ENCODE data around the gene RAPH1.
"Not testable (repeated sequence)": the region's sequence is repeated elsewhere in the genome, so short reads cannot be mapped to it uniquely, and the experiment has no call there.

RAPH1 gene

DNA sequence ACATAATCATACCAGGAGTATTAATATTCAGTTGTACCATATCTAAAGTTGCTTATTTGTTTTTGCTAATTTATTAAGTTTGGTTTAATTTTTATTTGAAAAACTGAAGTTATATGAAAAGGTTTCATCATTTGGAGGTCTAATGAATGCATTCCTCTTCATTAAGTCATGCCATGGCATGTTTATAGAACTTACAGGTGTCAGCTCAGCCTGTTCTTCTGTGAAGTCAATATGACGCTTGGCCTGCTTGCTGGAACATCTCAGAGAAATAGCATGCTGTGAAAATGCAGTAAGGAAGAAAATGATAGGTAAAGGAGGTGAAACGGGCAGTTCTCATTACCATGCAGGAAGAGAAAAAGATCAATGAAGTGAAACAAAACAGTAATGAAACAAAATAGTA, 58.2 kb downstream of the RAPH1 start:
- no peak for DNase-seq

DNA sequence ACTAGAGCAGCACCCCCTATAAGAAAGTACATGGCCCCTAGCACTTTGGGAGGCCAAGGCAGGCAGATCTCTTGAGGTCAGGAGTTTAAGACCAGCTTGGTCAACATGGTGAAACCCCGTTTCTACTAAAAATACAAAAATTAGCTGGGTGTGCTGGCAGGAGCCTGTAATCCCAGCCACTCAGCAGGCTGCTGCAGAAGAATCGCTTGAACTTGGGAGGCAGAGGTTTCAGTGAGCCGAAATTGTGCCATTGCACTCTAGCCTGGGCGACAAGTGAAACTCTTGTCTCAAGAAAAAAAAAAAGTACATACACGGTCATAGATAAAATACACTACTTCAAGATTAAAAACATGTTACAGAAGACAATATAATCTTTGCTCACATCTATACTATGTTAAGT, 63.8 kb downstream of the RAPH1 start:
- DNase-seq: no peak

DNA sequence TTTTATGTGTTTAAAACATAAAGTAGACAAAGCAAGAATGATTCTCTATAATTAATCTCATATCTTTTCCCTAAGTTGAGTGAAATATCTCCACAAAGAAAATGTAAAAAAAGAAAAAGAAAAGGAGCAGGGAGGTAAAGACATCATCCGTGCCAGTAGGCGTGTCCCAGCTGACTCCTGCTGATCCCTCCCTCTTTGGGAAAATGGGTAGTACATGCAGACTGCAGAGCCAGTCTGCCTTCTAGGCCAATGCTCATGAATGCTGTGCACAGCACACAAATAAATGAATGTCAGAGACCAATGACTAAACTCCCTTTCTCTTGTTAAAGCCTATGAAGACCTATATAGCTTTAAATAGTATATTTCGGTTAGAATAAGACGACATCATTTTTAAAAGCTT, 64.7 kb downstream of the RAPH1 start:
- no peak for DNase-seq

DNA sequence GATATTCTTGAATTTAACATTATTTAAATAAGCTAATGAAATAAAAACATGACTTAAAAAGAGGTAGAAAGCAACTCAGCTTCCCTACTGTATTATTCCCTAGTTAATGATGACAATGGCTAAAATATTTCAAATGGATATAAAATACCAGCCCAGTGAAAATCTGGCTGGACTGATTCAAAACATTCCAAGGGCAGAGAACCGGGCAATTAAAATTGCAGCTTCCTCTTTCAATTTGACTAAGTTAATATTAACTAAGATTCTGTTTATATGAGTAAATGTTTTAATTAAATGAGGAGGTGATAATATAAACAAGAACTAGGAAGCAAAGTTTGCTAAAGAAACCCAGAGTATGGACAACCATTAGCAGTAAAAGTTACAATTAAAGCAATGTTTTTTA, 65.6 kb downstream of the RAPH1 start:
- no peak for DNase-seq

DNA sequence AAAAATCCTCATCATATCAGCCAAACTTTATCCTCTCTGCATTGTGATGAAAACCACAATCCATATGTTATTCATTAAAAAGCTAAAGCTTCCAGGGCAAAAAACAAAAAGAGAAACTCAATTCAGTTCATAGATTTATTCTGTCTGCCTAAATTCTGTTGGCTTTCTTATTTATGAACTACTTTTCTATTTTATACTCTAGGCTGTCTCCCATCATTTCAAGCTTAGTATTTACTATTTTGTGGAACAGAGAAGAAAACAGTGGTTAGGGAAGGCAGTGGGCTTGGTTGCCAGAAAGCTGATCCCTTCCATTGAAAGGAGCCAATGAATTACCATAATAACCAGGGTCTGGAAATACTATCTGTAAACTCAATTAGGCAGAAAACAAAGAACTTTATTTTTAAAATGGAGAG, 71.8 kb downstream of the RAPH1 start:
- DNase-seq: no peak

DNA sequence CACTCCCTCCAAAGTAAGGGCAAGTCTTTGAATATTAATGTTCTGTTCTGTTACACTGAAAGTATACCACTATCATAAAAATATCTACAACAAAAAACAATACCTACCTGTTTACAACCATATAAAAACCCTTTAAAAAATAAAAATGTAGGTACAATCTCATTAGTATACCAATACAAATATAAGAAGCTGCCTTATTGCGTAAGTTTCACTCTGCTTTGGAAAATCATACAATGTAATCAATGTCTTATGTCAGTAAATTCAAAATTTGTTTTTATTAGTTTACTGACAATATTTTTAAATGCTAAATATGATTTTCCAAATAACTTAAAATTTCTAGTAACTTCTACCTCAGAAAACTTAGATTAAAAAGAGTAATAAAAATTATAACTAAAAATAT, 72.8 kb downstream of the RAPH1 start:
- no peak for DNase-seq

DNA sequence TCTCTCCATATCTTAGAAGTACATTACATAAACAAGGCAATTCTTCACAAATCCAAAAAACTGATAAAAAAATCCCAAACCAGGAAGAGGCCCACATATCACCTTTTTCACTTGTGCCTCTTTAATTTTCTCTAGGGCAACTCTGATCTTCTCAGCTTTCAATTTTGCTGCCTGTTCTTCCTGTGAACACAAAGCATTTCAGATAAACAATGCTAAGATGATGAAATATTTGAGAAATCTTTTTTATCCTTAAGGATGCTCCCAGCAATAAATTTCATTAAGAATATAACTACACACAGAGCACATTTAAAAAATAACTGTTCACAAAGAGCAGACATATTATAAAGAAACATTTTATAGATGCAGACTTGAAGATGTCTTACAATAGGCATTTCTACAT, 73.4 kb downstream of the RAPH1 start:
- DNase-seq: no peak

DNA sequence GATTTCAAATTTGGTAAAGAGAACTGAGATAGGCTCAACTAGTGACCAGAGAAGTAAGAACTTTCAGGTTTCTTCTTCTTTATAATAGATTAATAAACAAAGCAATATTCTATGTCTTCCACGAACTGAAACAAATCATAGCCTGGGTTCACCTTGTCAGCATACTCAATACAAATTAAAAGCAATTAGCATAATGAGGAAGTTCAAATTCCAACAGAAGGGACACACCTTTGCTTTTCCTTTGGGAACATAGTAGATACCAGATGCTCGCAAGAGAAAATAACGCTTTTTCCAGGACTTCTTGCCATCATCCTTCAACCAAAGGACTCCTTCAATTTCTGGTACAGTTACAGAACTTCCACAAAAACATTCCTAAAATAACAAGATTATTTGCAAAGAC, 79.9 kb downstream of the RAPH1 start:
- DNase-seq: no peak

DNA sequence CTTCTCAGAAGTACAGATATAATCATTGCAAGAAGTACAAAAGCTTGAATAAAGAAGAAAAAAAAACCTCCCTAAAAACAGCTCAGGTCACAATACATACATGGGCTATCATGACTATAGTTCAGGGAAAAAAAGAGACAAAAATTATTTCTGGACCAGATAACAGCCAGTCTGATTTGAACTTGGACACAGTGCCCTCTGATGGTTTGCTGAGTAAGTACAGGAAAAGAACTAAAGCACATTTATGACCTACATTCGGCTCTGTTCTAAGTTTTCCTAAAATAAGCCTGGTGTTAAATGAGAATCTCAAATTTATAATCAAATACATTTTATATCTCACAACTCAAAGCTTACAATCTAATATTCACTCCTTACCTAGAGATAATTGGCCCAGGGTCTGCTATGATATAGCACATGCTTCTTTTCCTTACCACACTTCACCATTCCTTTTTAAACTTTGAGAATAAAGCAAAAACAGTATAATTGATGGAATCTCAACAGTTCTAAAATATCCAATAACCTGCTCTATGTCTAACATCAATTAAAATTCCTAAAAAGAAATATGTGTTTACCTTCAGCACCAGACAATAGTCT, 81.1 kb downstream of the RAPH1 start:
- peak; percentile 10 for DNase-seq

DNA sequence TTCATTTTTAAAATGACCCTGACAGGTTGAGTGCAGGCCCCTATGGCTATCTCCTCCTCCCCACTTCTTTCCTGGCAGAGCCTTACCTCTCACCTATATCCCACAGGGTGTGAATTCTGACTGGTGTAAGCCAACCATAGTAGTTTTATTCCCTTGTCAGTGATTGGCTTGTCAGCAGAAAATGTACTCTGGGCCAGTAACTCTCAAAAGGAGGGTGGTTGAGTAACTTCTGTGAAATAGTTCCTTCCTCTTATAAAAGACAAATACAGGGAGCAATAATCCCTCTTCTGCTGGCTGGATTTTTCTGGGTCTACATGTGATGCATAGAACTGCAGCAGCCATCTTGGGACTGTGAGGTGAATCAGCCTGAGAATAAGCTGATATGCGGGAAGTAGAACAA, 83.4 kb downstream of the RAPH1 start:
- no peak for DNase-seq

DNA sequence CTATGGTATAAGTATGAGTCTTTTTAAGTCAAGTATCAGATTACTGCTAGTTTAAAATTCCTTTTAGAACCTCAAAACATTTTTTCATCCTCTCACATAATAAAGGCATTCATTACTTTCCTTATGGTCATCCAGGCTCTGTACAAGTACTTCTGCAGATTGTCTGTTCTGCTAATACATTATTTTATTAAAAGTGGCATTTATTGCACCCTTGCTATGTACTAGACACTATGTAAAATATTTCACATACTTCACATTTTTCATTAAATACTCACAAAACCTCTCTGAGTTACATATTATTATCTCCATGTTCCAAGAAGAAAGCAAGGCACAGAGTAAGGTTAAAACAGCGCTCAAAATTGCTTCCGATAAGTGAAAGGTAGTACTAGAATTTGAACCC, 84.1 kb downstream of the RAPH1 start:
- no peak for DNase-seq

DNA sequence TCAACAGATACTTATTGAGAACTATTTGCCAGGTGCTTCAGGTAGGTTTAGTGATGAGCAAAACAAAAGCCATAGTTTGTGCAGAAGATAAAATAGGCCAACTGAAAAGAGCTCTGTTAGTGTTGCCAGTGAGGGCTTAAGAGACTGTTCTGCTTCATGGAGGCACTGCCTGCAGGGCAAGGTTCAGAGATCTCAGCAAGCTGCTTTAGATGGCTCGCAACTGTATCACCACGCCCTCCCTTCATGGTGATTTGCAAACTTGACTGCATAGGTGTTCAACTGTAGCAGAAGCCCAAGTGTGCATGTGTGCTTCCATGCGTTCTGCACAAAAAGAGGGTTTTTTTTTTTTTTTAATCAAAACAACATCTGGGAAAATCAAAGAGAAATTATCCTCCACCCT, 84.5 kb downstream of the RAPH1 start:
- no peak for DNase-seq

DNA sequence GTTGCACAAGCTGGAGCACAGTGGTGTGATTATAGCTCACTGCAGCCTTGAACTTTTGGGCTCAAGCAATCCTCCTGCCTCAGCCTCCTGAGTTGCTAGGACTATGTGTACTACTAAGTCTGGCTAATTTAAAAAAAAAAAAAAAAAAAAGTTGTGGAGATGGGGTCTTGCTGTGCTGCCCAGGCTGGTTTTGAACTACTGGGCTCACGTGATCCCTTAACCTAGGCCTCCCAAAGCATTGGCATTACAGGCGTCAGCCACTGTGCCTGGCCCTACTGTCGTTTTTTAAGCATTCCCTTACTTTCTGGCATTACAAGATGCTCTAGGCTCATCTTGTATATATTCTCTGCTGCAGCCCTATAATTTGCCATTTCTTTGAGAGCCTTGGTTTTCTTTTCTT, 88.3 kb downstream of the RAPH1 start:
- DNase-seq: no peak

DNA sequence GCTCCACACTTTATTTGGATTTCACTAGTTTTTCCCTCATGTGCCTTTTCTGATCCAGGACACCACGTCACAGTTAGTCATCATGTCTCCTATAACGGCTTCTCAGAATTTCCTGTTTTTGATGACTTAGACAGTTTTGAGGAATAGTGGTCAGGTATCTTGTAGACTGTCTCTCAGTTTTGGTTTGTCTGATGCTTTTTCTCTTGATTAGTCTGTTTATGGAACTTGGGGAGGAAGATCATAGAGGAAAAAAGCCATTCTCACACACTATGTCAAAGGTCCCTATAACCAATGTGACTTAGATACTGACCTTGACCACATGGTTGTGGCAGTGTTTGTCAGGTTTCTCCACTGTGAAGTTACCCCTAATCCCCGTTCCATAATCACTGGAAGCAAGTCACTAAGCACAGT, 89.0 kb downstream of the RAPH1 start:
- no peak for DNase-seq

DNA sequence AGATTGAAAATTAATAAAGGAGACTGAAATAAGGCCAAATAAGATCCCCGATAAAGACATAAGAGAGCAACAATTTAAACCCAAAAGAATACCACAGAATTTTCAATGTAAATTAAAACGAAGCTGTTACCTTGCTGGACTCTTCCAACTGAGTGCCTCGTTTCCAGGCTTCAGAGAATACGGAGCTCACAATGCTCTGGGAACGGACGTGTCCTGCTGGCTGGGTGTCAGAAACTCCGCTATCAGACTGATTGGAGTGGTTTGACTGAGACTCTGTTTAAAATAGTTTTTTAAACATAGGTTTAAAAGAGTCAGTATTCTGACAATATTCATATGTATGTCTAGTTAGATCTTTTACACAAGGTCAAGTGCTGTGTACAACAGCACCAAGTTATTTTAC, 90.4 kb downstream of the RAPH1 start:
- DNase-seq: no peak

DNA sequence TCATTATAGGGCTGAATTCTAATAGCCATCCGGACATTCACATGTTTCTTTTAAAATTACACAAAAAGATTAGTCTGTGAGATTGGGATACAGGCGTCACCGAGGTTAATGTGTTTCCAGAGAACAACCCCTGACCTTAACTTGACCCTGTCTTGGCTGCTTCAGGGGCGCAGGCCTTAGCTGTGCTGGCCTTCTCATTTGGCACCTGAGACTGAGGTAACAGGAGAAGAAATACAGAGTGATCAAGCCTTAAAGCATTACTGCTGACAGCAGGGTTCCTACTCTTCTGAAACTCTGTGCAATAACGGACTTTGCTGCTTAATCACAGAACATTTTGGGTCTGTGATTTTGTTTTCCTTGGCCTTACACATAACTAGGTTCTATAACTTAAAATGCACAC, 92.6 kb downstream of the RAPH1 start:
- DNase-seq: no peak

DNA sequence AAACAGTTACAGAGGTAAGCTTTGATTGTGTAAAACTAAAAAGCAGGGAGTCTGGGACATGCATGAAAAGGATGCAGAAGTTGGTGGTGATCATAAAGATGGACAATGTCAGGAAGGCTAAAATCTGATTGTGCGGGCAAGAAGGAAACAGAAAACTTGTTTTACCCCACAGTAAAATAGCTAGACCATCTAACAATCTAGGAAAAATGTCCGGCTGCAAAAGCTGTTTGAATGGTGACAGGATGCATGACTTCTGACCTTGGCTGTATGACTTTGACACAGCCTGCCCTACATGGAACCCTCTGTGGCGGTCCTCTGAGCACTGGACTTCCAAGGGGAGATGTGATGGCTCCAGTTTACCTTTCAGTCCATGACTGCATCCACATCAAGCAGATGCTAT, 93.6 kb downstream of the RAPH1 start:
- no peak for DNase-seq

DNA sequence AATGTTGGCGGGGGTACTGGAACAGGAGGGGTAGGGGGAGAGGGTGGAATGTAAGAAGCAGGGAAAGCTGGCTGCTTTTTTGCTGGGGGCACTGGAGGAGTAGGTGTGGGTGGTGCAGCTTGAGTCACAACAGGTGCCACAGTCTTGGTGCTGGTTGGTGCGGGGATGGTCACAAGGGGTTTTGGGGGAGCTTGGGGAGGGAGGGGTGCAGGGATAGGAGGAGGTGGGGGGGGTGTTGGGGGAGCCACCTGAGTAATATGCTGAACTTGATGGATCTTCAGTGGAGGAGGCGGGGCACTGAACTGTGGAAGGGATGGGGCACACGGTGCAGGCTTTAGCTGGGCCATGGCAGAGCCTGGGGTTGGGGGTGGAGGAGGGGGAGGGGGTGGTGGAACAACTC, 94.4 kb downstream of the RAPH1 start:
- no peak for DNase-seq

DNA sequence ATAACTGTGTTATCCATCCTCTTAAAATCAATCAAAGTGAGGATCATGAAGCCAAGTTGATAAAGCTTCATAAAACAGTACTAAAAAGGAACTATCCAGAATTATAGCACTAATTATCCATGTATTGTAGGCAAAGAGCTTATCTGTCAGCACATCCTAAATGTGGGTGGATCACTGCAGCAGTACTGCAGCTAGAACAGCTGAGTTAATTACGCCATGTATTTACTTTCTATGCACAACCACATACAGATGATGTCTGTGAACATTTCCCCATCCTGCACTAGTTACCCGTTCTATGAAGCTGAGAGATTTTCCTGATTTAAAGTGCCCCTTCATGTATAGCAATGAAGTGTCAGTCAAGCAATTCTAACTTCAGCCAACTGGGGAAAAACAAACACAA, 96.6 kb downstream of the RAPH1 start:
- no peak for DNase-seq

DNA sequence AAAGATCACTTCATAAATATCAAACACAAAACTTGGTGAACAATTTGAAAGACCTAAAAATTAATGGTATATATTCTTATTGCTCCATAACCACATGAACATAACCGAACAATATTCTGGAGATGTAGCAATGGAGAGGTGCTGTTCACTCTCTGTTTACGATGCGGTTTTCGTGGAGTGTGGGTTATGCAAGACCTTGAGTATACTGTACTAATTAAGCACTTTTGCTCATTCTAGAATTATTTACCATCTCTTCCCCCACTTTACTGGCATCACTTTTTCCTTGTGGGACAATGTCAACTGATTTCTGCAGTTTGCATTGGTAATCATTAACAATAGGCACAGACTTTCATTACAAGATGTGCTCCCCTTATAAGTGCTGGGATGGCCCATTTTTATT, 97.6 kb downstream of the RAPH1 start:
- peak; percentile 15 for DNase-seq

DNA sequence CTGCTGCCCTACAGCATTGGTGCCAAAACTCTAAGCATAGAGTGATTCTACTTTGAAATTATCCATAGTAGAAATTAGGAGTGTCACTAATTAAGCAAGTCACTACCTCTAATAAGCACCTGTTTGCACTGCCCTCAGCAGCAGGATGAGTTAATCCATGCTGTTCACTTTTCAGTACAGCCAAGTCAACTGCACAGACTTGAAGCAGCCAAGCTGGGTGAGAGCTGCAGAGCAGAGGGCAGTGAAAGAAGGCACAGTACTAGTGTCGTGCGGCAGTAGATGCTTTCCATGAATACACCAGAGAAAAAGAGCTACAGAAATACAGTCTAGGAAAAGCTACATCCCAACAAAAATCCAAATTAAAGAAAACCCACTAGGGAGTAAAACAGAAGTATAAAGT, 98.6 kb downstream of the RAPH1 start:
- no peak for DNase-seq

DNA sequence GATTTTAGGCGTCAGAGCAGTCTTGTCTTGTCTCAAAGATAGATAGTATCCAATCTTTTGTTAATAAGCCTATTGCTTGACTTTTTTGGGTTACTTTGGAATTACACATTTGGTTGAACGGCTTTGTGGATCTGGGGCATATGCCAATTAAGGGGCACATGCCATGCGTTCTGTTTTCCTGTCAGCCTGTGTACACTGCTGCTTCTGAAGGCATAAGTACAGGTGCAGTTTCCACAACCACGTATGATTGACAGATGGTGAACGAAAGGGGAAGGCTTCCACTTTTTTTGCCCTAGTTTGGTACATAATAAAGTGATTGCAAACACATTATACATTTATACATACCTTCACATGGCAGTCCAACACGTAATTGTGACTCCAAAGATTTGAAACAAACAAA, 102.3 kb downstream of the RAPH1 start:
- DNase-seq: no peak

DNA sequence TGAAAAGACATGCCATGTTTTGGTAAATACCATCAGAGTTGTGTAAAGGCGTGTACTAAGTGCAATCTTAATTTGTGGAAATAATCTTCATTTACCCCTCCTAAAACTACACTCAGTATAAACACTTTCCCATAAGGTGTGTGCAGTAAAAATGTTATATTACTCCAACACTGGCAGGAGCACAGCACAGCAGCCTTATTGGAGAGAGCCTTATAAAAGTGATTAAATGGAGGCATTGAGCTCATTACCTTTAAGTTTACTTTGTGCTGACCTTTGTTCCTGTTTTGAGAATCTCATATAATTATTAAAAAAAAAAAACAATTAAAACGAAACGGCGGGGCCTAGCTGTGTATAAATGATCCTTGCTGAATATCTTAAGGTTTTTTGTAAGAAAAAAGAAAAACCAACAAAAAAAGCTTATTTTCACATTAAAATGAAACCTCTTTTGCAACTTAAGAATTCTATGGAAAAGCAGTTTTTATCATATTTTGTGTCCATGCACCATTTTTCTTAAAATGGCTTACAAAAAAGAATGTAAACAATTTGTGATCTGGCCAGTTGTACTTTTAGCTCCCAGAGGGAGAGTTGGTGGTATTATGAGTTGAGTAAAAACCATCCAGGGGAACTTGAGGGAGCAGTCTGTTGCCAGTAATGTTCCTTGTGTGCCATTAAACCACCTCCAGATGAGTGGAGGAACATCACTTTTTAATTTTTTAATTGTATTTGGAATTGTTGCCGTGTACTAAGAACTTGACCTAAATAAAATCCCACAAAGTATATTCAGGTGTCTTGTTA, 103.5 kb downstream of the RAPH1 start:
- DNase-seq: no peak

DNA sequence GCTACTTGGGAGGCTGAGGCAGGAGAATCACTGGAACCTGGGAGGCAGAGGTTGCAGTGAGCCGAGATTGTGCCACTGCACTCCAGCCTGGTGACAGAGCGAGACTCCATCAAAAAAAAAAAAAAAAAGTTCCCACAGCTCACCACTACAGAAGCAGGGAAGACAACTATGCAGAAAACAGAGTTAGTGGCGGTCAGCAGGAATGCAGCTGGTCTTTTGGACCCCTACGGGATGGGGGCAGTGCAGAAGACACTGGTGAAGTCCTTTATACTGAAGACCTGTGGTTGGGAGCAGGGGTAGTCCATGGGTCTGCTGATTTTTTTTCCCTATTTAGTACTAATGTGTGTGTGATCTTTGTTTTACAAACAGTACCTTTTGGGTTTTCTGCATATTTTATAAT, 105.5 kb downstream of the RAPH1 start:
- not testable (repeated sequence) for DNase-seq

DNA sequence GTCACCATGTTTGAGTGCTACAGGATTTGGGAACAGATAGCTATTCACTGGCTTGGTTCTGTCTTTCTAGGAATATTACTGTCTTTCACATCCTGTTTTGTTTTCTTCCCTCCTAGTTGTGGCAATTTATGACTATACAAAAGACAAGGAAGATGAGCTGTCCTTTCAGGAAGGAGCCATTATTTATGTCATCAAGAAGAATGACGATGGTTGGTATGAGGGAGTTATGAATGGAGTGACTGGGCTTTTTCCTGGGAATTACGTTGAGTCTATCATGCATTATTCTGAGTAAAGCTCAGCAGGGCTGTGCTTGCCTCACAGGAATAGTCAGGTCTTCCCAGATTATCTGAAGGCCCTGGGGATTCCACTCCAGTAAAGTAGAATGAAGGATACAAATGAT, 108.0 kb downstream of the RAPH1 start:
- no peak for DNase-seq

All from SIG-M5 (cell line).